Neural progenitor cell (in vitro differentiated cells): ENCODE data around the gene DDIAS.

Experiments
- CTCF ChIP-seq: fragments of 200-600 bp; sonication (generic); IDR thresholded peaks from 2 replicates; pipeline ENCODE4 v1.5.1; 2017; ENCODE audit warnings: antibody characterized with exemption, mild to moderate bottlenecking
- EZH2phosphoT487 ChIP-seq: fragments of 200-600 bp; sonication (generic); IDR thresholded peaks from 2 replicates; pipeline ENCODE4 v1.6.1; 2017; ENCODE audit warnings: antibody characterized with exemption

GRCh38 chr11:82858133-82858532, 43.4 kb upstream of the DDIAS start:
- TF ChIP-seq CTCF (no peak), EZH2phosphoT487 (no peak)
